Non-pigmented ciliary epithelial cell (primary cell): ENCODE measurements around the gene CDCA7L.
"Not testable (repeated sequence)": the region's sequence is repeated elsewhere in the genome, so short reads cannot be mapped to it uniquely, and the experiment has no call there.

ENCODE experiments used
- DNase-seq: peaks from one replicate; pipeline ENCODE4 v3.0.0-alpha.2; 2010; ENCODE audit warnings: low read depth

CDCA7L gene

DNA sequence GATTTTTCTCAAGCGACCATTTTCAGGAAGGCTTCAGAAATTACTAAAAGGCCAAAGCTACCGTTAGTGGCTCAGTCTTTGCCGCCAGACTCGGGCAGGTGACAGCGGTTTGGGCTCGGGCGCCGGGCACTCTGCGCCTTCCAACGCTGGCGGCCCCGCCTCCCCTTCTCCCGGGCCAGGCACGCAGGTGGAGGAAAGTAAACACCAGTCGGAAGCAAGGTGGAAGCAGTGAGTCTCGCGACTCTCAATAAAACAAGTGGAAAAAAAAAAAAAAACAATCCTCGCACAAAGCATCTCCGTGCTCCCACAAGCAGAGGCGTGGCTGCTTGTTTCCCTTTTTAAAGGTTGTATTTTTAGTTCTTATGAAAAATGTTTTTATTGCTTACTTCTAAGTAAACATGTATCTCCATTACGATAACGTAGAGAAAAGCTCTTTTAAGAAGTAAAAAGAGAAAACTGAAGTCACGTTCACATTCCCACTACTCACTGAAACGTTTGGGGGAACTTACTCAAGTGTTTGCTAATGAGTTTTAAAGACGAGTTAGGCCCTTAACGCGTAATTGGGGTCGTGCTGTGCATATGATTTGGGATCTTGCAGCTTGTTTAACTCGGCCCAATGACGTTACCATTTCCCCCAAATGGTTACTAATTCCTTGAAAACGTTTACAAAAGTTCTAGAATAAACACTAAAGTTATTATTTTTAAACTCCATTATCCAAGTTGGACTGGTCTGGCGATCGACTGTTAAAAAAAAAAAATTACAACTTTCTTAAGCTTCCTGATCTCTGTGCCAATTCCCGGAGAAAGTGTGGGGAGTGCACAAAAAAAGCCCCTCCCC, 864 bp downstream of the CDCA7L start:
- no peak for DNase-seq

DNA sequence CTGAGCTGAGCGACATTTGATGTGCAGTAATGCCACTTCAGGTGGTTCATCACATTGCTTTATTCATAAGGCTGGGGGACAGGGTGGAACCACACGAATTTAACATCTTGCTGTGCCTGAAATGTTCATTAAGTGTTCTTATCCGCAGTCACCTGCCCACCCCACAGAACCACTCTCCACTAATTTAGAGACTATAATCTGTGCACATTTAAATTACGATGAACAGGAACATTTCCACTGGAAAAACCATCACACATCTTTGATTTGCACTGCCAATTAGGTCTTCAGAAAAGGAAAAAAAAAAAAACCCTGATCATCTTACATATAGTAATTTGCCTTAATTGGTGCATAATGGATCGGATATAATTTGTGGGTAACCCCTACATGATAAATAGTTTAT, 2.3 kb downstream of the CDCA7L start:
- DNase-seq = no peak

DNA sequence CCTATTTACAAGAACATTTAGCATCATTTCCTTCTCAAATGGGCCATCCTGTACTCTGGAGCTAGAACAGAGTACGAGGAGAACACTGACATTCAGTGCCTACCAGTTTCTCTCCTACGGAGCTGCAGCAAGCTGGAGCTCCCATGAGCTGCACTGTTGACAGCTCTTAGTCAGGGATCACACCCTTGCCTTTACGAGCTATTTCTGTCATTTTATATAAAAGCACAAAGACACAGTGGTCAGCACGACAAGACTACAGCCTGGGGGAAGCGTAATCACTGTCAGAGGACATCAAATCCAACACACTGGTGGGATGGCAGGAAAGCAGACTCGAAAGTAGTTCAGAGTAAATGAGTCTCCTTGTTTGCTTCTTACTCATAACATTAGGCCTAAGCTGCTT, 2.7 kb downstream of the CDCA7L start:
- no peak for DNase-seq

DNA sequence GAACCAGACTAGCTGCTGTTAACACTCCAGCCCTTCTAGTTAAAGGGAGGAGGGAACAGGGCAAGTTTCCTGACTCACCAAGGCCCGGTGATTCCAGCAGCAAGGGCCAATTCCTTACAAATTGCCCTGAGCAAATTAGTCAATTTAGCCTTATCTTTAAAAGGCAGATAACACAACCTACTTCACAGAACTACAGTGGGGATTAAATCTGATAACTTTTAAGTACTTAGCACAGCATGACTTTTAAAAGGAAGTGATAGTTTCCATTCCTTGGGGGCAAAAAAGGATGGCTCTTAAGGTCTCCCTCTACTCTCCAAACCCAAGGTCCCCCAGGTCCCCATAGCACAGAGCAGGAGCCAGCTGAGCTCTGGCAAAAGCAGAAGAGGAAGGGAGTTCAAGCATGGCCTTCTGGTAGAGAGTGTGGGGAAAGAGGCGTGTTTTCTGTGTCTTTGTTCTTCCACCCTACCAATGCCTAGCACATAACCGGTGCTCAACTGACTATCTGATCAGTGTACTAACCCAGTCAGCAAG, 4.0 kb downstream of the CDCA7L start:
- no peak for DNase-seq

DNA sequence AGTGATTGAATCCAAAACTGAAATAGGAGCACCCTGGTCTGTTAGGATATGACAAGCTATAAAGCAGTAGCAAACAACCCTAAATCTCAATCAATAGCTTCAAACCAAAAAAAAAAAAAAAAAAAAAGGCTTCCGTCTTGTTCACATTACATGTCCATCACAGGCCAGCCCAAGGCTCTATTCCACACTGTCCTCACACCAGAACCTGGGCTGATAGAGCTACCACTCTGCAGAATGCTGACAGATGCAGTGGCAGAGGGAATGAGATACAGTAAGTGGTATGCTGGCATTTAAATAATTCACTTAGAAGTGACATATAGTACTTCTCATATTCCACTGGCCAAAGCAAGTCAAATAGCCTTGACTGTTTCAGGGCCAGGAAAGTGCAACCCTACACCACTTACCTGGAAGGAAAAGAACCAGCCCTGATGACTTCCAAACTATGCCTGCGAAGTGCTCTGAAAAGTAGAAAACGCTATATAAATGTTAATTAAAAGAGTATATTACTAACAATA, 5.8 kb downstream of the CDCA7L start:
- no peak for DNase-seq

DNA sequence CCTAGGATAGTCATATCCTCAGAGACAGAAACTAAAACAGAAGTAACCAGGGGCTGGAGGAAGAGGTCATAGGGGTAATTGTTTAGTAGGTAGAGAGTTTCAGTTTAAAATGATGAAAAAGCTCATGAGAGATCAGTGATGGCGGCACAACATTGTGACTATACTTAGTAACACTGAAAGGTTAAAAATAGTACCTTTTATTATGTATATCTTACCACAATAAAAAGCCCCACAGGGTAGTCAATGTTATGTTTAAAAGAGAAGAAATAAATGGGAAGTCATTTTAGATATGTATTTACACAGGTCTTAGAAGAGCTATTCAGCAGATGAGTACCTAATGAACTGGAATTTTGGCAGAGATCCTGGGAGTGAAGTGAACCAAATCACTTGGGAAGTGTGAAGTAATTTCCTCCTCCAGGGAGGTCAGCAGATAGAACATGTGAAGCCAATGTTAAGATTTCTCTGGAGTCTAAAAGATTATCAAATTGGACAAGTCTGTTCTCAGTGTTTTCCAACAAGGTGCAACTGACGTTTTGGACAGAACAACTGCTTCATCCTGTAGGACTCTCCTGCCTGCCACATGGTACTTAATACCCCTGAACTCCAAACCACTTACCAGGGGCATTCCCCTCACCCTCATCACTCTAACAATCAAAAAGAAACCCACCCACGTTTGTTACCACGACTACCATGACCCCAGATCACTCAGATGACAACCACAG, 6.4 kb downstream of the CDCA7L start:
- no peak for DNase-seq

DNA sequence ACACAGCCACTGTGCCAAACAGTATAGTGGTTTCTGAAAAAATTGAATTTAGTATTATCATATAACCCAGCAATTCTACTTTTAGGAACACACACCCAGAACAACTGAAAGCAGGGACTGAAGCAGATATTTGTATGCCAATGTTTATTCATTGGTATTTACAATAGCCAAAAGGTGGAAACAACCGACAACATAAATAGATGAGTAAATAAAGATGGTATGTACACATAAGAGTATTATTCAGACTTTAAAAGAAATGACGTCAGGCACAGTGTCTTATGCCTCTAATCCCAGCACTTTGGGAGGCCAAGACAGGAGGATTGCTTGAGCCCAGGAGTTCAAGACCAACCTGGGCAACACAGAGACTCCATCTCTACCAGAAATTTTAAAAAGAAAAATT, 7.2 kb downstream of the CDCA7L start:
- no peak for DNase-seq

DNA sequence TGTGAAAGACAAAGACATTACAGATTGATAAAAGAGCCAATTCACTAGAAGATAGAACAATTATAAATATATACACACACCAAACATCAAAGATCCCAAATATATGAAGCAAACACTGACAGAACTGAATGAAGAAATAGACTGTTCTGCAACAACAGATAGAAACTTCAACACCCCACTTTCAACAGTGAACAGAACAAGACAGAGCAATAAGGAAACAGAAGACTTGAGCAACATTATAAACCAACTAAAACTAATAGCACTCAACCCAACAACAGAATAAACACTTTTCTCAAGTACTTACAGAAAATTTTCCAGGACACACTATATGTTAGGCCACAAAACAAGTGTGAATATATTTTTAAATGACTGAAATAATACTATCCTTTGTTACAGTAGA, 10.9 kb downstream of the CDCA7L start:
- DNase-seq = no peak

DNA sequence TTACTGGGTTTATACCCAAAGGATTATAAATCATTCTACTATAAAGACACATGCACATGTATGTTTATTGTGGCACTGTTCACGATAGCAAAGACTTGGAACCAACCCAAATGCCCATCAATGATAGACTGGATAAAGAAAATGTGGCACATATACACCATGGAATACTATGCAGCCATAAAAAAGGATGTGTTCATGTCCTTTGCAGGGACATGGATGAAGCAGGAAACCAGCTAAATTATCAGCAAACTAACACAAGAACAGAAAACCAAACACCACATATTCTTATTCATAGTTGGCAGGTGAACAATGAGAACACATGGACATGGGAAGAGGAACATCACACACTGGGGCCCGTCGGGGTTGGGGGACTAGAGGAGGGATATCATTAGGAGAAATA, 12.4 kb downstream of the CDCA7L start:
- DNase-seq = not testable (repeated sequence)

DNA sequence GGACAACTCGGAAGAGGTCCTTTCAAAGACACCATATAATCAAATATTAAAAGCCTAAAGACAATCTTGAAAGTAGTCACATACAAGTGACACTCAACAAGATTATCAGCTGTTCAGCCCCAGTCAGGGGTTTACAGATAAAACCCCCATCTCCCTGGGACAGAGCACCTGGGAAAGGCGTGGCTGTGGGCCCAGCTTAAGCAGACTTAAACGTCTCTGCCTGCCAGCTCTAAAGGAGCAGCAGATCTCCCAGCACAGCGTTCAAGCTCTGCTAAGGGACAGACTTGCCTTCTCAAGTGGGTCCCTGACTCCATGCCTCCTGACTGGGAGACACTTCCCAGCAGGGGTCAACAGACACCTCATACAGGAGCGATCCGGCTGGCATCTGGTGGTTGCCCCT, 18.0 kb downstream of the CDCA7L start:
- no peak for DNase-seq

DNA sequence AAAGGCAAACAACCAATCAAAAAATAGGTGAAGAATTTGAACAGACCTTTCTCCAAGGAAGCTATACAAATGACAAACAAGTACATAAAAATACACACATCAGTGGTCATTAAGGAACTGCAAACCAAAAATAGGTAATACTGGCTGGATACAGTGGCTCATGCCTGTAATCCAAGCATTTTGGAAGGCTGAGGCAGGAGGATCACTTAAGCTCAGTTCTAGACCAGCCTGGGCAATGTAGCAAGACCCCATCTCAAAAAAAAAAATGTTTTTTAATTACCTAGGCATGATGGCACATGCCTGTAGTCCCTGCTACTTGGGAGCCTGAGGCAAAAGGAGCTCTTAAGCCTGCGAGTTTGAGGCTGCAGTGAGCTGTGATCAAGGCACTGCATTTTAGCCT, 19.3 kb downstream of the CDCA7L start:
- DNase-seq = no peak

DNA sequence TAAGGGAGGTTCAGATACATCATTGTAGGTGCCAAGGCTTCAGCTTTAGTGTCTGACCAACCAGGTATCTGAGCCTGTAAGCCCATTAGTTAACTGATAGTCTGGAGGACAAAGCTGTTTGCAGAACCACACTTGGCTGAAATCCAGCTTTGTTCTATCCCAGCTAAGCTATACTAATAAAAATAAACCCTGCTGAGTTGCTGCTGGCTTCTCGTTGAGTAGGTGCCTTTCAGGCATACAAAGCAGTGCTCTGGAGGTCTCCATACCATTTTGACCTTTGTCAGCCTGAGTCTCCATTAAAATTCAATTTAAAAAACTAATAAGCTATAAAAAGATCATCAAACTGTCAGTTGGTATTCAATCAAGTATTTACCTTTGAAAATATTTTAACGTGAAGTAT, 22.0 kb downstream of the CDCA7L start:
- no peak for DNase-seq

DNA sequence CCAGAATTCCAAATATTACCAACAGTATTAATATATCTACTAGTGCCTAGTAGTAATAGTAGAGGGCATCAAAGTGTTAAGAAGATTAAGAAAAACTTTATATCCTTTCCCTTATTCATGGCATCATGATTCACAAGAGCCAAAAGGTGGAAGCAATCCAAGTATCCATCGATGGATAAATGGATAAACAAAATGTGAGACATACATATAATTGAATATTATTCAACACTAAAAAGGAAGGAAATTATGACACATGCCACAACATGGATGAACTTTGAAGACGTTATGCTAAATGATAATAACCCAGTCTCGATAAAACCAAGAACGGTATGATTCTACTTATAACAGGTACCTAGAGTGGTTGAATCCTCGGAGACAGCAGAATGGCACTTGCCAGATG, 23.1 kb downstream of the CDCA7L start:
- DNase-seq = no peak

DNA sequence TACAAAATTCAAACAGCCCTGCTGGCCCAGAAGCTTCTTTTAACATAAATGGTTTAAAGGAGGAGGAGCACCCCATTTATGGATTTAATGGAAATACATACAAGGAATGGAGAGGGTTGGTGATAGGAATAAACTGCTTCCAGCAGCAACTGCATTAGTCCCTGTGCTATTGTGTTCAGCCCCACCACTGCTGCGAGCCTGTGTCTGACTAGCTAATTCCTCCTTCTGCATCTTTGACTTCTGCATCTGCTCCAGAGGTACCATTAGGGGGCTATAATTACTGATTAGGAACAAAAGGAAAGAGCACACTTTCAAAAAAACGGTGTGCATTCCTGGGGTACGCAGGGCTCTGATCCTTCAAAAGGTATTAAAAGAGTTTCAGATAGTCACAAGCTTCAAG, 24.8 kb downstream of the CDCA7L start:
- no peak for DNase-seq

DNA sequence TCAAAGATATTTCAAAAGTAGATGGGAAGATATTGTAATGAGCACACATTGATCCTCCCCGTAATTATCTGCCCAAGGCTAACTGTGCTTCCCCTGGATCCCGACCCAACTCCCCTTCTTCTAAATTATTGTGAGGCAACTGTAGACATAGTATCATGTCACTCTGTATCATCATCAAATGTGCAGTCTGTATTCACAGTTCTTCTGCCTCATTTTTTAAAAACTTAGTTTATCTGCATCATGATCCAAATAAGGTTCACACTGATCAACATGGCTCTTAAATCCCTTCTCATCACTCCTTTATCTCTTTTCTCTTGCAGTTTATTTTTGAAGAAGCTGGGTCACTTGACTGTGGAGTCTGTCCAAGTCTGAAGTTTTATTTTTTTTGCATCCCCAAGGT, 27.5 kb downstream of the CDCA7L start:
- no peak for DNase-seq

DNA sequence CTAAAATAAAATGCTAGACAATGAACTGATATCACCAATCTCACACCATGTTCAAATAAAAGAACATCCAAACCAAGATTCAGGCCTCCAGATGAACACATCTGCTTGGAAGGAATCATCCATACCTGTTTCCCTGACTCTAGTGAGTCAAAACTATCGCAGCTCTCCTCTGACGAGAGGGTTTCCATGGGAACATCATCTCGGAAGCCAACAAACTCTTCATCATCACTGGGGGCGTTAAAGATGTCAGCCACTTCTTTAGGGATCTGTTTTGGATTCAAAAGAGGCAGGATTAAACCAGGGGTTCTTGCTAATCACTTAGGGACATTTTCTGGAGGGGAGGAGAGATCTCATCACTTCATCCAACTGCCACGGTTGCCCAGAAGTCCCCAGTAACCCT, 29.1 kb downstream of the CDCA7L start:
- no peak for DNase-seq

DNA sequence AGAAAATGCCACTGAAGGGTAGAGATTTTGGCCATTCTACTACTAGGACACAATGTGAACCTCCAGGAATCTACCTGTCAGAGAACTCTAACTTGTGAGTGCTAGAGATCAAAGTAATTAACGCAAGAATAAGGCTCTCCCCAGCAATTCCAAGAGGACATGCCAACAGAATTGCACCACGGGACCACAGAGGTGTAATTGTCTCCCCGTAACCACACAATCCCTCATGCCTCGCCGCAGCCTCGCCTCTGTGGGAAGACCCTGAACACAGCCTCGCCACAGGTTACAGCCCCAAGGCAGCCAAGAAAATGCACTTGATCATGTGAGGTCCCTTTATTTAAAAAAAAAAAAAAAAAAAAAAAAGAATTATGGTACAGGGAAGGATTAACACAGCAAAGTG, 29.5 kb downstream of the CDCA7L start:
- no peak for DNase-seq

DNA sequence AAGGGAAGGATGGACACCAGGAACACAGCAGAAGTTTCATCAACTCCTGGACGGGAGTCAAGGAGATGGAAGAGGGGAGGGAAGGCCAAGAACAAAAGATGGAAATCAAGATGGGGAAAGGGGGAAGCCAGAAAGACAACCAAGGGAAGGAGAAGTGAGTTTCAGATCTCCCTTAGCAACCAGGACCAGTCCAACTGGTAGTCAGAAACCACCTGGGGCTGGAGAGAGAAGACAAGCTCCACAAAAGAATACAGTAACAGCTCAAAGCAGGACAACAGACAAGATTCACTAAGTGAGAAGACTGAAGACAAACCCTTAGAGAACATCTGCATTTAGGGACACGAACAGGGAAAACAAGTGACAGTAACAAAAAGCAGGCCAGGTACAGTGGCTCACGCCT, 30.6 kb downstream of the CDCA7L start:
- no peak for DNase-seq

DNA sequence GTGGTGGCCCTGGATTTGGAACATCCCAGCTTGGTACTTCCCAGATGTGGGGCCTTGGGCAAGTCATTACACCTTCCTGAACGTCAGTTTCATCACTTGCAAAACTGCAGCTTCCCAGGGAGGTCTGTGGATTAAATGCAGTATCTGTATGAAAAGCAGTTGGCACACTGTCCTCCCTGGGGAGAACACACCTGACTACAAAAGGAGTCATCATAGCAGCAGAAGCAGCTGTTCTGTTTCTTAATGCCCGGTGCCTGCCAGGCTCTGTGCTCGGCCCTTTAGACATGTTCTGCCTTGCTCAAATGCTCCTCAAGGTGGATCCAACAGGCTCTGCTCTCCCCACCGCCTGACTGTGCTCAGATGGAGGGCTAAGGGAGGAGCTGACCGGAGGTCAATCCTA, 31.0 kb downstream of the CDCA7L start:
- DNase-seq = no peak

DNA sequence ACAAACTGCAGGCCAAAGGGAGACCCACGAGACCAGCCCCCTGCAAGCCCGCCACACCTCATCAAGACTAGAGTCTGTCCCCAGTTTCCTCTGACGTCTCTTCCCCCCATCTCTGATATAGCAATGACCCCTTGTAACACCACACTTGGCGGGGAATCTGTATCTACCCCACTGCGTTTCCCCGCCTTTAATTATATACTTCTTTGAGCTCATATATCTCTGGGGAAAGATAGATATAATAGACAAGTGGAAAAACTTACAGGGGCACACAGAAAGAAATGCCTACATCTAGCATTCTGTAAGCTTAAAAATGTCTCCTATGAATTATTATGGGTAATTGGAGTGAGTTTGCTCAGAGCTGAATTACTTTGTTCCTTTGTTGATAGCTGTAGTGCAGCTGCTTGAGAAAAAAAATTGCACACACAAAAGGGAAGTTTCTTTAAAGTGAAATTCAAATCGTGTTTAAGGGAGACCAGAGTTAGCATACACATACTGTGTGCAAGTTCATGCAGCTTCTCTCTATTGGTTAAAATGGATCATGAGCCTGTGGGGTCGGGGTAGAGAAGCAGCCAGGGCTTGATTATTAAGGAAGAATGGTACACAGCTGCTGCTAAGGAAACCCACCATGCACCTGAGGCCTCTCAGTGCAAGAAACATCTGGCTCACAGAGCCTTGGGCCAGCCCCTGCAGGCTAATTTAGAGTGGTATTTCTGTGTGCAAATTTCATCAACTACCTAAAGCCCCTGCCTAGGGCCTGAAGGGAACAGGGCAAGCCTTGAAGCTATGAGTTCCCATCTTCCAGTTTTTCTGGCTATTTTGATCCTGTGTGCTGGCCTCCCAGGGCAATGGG, 32.5 kb downstream of the CDCA7L start:
- DNase-seq = no peak

DNA sequence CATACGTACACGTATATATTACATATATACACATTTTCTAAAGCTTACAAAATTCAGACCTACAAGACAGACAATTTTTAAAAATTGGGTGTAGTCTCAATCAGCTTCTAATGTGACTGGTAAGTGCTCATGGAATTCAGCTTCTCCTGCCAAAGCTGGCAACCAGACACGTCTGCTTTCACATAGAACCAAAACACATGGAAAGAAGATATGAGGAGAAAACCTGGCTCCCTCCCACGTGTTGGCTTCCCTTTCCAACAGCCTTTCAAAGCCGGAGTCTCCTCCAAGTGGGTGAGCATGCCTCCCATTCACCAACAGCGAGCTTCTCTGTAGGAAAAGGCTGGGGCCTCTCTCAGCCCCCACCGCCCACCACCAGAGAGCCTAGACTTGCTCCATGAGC, 33.4 kb downstream of the CDCA7L start:
- DNase-seq = peak; percentile 5

DNA sequence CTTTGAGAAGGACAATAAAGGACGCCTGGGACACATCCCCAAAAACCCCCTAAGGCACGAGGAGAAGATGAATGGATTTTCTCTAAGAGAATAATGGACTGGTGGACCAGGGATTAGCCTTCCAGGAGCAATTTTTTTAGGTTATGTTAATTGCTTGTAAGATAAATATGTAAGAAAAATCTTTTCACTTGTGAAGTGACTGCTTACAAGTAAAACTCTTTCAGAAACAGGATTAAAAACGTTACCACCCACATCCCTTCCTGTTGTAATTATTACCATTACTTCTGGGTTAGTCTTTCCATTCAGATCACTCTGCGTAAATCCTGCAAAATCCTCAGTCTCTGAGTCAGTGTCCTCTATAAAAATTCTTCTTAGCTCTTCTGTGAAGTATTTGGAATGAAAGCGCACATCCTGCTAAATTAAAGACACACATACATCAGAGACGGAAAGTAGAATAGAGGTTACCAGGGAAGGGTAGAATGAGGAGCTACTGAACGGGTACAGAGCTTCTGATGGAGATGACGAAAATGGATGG, 34.3 kb downstream of the CDCA7L start:
- peak; percentile 30 for DNase-seq
